ENCODE results near the gene FTO.
"Not testable (repeated sequence)": the region's sequence is repeated elsewhere in the genome, so short reads cannot be mapped to it uniquely, and the experiment has no call there.

The FTO gene

DNA sequence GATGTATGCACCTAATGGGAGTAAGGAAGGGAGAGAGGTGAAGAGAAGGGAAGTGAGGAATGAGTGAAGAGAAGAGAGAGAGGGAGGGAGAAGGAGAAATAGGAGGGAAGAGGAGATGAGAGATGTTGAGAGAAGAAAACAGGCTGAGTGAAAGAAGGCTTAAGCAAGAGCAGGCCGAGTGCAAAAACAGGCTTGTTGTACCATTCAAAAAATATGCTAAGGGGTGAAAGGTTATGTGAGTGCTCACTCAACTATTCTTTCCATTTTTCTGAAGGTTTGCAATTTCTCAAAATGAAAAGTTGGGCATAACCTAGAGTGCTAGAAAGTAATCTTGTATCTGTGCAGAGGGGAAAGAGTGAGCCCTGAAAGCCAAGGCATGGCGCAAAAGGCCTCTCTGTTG, 23.2 kb upstream of the FTO start:
- TF ChIP-seq, protein P1, sequence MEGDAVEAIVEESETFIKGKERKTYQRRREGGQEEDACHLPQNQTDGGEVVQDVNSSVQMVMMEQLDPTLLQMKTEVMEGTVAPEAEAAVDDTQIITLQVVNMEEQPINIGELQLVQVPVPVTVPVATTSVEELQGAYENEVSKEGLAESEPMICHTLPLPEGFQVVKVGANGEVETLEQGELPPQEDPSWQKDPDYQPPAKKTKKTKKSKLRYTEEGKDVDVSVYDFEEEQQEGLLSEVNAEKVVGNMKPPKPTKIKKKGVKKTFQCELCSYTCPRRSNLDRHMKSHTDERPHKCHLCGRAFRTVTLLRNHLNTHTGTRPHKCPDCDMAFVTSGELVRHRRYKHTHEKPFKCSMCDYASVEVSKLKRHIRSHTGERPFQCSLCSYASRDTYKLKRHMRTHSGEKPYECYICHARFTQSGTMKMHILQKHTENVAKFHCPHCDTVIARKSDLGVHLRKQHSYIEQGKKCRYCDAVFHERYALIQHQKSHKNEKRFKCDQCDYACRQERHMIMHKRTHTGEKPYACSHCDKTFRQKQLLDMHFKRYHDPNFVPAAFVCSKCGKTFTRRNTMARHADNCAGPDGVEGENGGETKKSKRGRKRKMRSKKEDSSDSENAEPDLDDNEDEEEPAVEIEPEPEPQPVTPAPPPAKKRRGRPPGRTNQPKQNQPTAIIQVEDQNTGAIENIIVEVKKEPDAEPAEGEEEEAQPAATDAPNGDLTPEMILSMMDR (IDR thresholded peaks at IDR 0.05): no peak
- no peak overlapping the region for H3K27ac ChIP-seq
- no peaks in the 10 kb centered on the region for H3K4me1 ChIP-seq (ENCODE audit: control insufficient read depth in 1 of 2, insufficient read depth in 1 of 2, low read depth in 1 of 2, low read length in 1 of 2)
- no peak overlapping the region for H3K4me3 ChIP-seq (ENCODE audit: low read depth in 1 of 2, low read length in 1 of 2)
- H3K36me3 ChIP-seq: no peaks in the 10 kb centered on the region
- no peaks in the 10 kb centered on the region for H3K27me3 ChIP-seq
- H3K9me3 ChIP-seq: no peaks in the 10 kb centered on the region

DNA sequence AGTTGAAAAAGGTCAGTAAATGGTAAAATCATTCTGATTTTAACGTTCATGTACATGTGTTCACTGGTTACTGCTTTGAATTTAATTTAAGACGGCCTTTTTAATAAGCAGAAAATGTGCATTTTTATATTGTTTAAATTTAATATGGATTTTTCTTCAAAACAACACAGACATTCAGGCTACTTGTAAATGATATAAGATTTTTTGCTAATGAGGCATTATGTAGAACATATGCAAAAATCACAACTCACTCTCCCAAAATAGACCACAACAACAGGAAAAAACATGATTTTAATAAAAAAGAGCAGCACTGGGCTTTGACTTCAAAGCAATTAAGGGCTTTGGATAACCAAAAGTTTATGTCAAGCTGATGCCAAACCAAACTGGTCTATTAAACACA, 22.6 kb upstream of the FTO start:
- Histone ChIP-seq H3K9me3 (no peaks in the 10 kb centered on the region), H3K27ac (no peak overlapping the region), H3K36me3 (no peaks in the 10 kb centered on the region), H3K4me1 (ENCODE audit: control insufficient read depth in 1 of 2, insufficient read depth in 1 of 2, low read depth in 1 of 2, low read length in 1 of 2) (no peaks in the 10 kb centered on the region), H3K4me3 (ENCODE audit: low read depth in 1 of 2, low read length in 1 of 2) (no peak overlapping the region), H3K27me3 (no peaks in the 10 kb centered on the region)
- TF ChIP-seq, protein P1 (IDR thresholded peaks at IDR 0.05): no peak

DNA sequence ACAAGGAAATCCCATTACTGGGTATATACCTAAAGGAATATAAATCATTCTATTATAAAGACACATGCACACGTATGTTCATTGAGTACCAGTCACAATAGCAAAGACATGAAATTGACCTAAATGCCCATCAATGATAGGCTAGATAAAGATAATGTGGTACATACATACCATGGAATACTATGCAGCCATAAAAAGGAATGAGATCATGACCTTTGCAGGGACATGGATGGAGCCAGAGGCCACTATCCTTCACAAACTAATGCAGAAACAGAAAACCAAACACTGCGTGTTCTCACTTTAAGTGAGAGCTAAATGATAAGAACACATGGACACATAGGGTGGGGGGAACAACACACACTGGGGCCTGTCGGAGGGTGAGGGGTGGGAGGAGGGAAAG, 18.6 kb upstream of the FTO start:
- H3K27ac ChIP-seq; H3K36me3 ChIP-seq; H3K9me3 ChIP-seq; H3K27me3 ChIP-seq; H3K4me1 ChIP-seq (ENCODE audit: control insufficient read depth in 1 of 2, insufficient read depth in 1 of 2, low read depth in 1 of 2, low read length in 1 of 2); H3K4me3 ChIP-seq (ENCODE audit: low read depth in 1 of 2, low read length in 1 of 2): not testable (repeated sequence)

DNA sequence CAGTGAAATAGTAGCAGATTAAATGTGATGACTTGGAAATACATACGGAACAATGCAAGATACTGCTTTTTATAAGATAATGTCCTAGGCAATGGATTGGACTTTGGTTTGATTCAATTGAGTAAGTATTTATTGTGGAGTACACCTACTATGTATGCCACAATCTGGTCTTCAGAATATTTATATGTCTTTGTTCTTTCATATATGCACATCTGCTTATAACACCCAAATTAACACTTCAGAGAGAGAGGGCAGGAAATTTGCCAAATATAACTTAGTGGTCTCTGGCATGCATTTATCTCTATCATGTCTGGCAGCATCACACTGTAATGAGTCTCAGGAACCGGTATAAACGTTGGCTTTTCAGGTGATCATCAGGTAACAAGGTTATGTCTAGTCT, 17.2 kb upstream of the FTO start:
- Histone ChIP-seq H3K36me3 (no peaks in the 10 kb centered on the region), H3K27ac (no peak overlapping the region), H3K27me3 (no peaks in the 10 kb centered on the region), H3K4me1 (ENCODE audit: control insufficient read depth in 1 of 2, insufficient read depth in 1 of 2, low read depth in 1 of 2, low read length in 1 of 2) (no peaks in the 10 kb centered on the region), H3K4me3 (ENCODE audit: low read depth in 1 of 2, low read length in 1 of 2) (no peak overlapping the region), H3K9me3 (no peaks in the 10 kb centered on the region)
- TF ChIP-seq, protein P1 (IDR thresholded peaks at IDR 0.05): no peak

DNA sequence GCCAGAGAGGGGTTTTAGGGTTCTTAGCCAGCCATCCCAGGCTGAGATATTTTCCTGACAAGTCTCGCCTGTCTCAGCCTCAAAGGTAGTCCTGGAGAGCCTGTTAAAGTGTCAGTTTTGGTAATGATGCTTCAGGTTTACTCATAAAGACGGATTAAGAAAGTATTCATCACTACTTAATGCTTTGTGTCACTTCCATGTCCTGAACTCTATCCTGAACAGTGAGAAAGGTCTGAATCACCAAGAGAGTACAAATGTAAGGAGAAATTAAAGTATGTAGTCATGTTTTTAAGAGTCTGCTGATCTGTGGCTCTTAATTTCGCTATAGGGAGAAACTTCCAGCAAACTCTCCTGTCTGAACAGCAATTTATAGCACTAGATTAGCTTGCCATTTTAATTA, 14.3 kb upstream of the FTO start:
- Histone ChIP-seq H3K36me3 (no peaks in the 10 kb centered on the region), H3K27me3 (no peaks in the 10 kb centered on the region), H3K4me1 (ENCODE audit: control insufficient read depth in 1 of 2, insufficient read depth in 1 of 2, low read depth in 1 of 2, low read length in 1 of 2) (no peaks in the 10 kb centered on the region), H3K9me3 (no peaks in the 10 kb centered on the region), H3K4me3 (ENCODE audit: low read depth in 1 of 2, low read length in 1 of 2) (no peak overlapping the region), H3K27ac (no peak overlapping the region)
- TF ChIP-seq, protein P1 (IDR thresholded peaks at IDR 0.05): no peak

DNA sequence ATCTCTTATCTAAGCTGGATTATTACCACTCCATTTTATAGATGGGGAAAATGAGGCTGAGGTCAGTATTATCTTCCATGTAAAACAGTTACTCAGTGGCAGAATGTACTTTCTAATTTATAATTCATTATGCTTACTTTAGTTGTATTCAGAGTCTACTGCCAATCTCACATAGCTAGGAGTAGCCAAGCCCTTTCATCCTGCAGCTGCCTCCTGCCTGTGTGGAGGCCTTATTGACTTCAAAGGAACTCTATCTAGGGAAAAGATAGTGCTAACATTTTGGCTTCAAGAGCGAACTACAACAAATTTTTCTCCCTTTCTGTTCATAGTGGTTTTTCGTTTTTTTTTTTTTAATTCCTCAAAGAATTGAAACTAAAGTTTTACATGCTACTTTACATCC, 13.2 kb upstream of the FTO start:
- TF ChIP-seq, protein P1 (IDR thresholded peaks at IDR 0.05): no peak
- Histone ChIP-seq H3K36me3 (no peaks in the 10 kb centered on the region), H3K27me3 (no peaks in the 10 kb centered on the region), H3K4me3 (ENCODE audit: low read depth in 1 of 2, low read length in 1 of 2) (no peak overlapping the region), H3K9me3 (no peaks in the 10 kb centered on the region), H3K27ac (no peak overlapping the region), H3K4me1 (ENCODE audit: control insufficient read depth in 1 of 2, insufficient read depth in 1 of 2, low read depth in 1 of 2, low read length in 1 of 2) (no peaks in the 10 kb centered on the region)

All from neutrophil (primary cell).